ENCODE measurements around the gene SLC47A1. TPM values are rescaled to one million over a fixed set of nuclear protein-coding genes. Genes with fewer than 3 reads are reported as not detected.

SLC47A1 gene
- total and polyA plus RNA-seq, 7 experiments from 2014 or later: 0.09 to 2.7 (median 0.21) TPM; not detected in 4

- H3K36me3 ChIP-seq (ENCODE audit: control insufficient read depth in 2 of 3, insufficient read depth in 3 of 3, low read length in 3 of 3): no peaks in the 10 kb centered on the region
- ATAC-seq: no peak
- CTCF ChIA-PET: no interaction called here
- Mint-ChIP-seq H3K4me3 (no peak overlapping the region), H3K9me3 (peaks cover 2 to 24% (median 16%) of the 10 kb centered on the region in 11 donors), H3K36me3 (peaks cover 3 to 11% (median 6%) of the 10 kb centered on the region in 5 donors), H3K27ac (peak overlapping the region in 2 of 9 donors; percentile 0 to 5), H3K4me1 (peaks cover 4 to 11% (median 7%) of the 10 kb centered on the region in 7 donors), H3K27me3 (peaks cover 0 to 2% (median 0%) of the 10 kb centered on the region in 5 donors)
- POLR2A ChIA-PET: no interaction called here
- H3K27me3 ChIP-seq (ENCODE audit: control insufficient read depth in 2 of 2, insufficient read depth in 2 of 2, low read length in 2 of 2): no peaks in the 10 kb centered on the region
- peaks cover 0 to 12% (median 0%) of the 10 kb centered on the region in 3 experiments for H3K9me3 ChIP-seq (ENCODE audit: control insufficient read depth in 2 of 3, low read length in 3 of 3)
- intact Hi-C loops (cut with micrococcal nuclease): no loop called here
- H3K4me1 ChIP-seq (ENCODE audit: control insufficient read depth in 2 of 2, insufficient read depth in 2 of 2, low read length in 2 of 2): no peaks in the 10 kb centered on the region
- no peak overlapping the region for H3K4me3 ChIP-seq (ENCODE audit: low read length)
- H3K27ac ChIP-seq (ENCODE audit: low read depth, low read length): no peak overlapping the region
- DNase-seq: no peak
These were observed 80.3 kb downstream of the SLC47A1 start for GRCh38 chr17:19613979-19614378.

GRCh38 chr17:19614900-19615299 lies 81.2 kb downstream of the SLC47A1 start:
- no peaks in the 10 kb centered on the region for H3K36me3 ChIP-seq (ENCODE audit: control insufficient read depth in 2 of 3, insufficient read depth in 3 of 3, low read length in 3 of 3)
- no peak for ATAC-seq
- DNase-seq: no peak
- intact Hi-C loops (cut with micrococcal nuclease): loop anchor here in 1 of 2 donors (1.0 kb wide), 1 partner anchor 147 kb away; no protein-coding TSS in a partner anchor
- H3K27me3 Mint-ChIP-seq: peaks cover 0 to 5% (median 0%) of the 10 kb centered on the region in 5 donors
- H3K27me3 ChIP-seq (ENCODE audit: control insufficient read depth in 2 of 2, insufficient read depth in 2 of 2, low read length in 2 of 2): no peaks in the 10 kb centered on the region
- ChIA-PET CTCF (interaction anchor here (0.5 to 1.2 kb wide), 3 partner anchors 9 to 148 kb away, joined by 3 to 4 read pairs (median 4); no protein-coding TSS in a partner anchor), POLR2A (no interaction called here)
- no peak overlapping the region for H3K4me3 Mint-ChIP-seq
- peaks cover 9 to 21% (median 16%) of the 10 kb centered on the region in 5 donors for H3K36me3 Mint-ChIP-seq
- no peak overlapping the region for H3K27ac Mint-ChIP-seq
- H3K4me1 ChIP-seq (ENCODE audit: control insufficient read depth in 2 of 2, insufficient read depth in 2 of 2, low read length in 2 of 2): no peaks in the 10 kb centered on the region
- H3K4me3 ChIP-seq (ENCODE audit: low read length): no peak overlapping the region
- H3K4me1 Mint-ChIP-seq: peaks cover 4 to 11% (median 7%) of the 10 kb centered on the region in 7 donors
- H3K9me3 ChIP-seq (ENCODE audit: control insufficient read depth in 2 of 3, low read length in 3 of 3): peaks cover 0 to 21% (median 8%) of the 10 kb centered on the region in 3 experiments
- H3K27ac ChIP-seq (ENCODE audit: low read depth, low read length): no peak overlapping the region
- peaks cover 10 to 34% (median 26%) of the 10 kb centered on the region in 11 donors for H3K9me3 Mint-ChIP-seq

- ATAC-seq (no peak), DNase-seq (no peak)
- no peak overlapping the region for H3K4me3 Mint-ChIP-seq
- ChIA-PET CTCF (no interaction called here), POLR2A (no interaction called here)
- peaks cover 0 to 5% (median 0%) of the 10 kb centered on the region in 5 donors for H3K27me3 Mint-ChIP-seq
- H3K27me3 ChIP-seq (ENCODE audit: control insufficient read depth in 2 of 2, insufficient read depth in 2 of 2, low read length in 2 of 2): no peaks in the 10 kb centered on the region
- H3K36me3 ChIP-seq (ENCODE audit: control insufficient read depth in 2 of 3, insufficient read depth in 3 of 3, low read length in 3 of 3): no peaks in the 10 kb centered on the region
- H3K4me3 ChIP-seq (ENCODE audit: low read length): no peak overlapping the region
- no peak overlapping the region for H3K27ac Mint-ChIP-seq
- H3K9me3 ChIP-seq (ENCODE audit: control insufficient read depth in 2 of 3, low read length in 3 of 3): peaks cover 0 to 29% (median 8%) of the 10 kb centered on the region in 3 experiments
- H3K4me1 Mint-ChIP-seq: peaks cover 4 to 8% (median 7%) of the 10 kb centered on the region in 7 donors
- peaks cover 9 to 23% (median 20%) of the 10 kb centered on the region in 5 donors for H3K36me3 Mint-ChIP-seq
- no peaks in the 10 kb centered on the region for H3K4me1 ChIP-seq (ENCODE audit: control insufficient read depth in 2 of 2, insufficient read depth in 2 of 2, low read length in 2 of 2)
- intact Hi-C loops (cut with micrococcal nuclease): no loop called here
- peaks cover 10 to 58% (median 34%) of the 10 kb centered on the region in 11 donors for H3K9me3 Mint-ChIP-seq
- H3K27ac ChIP-seq (ENCODE audit: low read depth, low read length): no peak overlapping the region
These were observed 84.4 kb downstream of the SLC47A1 start for GRCh38 chr17:19618015-19618414.

- Mint-ChIP-seq H3K36me3 (peaks cover 9 to 26% (median 22%) of the 10 kb centered on the region in 5 donors), H3K27me3 (peaks cover 0 to 16% (median 0%) of the 10 kb centered on the region in 5 donors), H3K4me1 (no peaks in the 10 kb centered on the region), H3K4me3 (no peak overlapping the region), H3K9me3 (peaks cover 10 to 64% (median 38%) of the 10 kb centered on the region in 11 donors), H3K27ac (no peak overlapping the region)
- H3K4me1 ChIP-seq (ENCODE audit: control insufficient read depth in 2 of 2, insufficient read depth in 2 of 2, low read length in 2 of 2): no peaks in the 10 kb centered on the region
- POLR2A ChIA-PET: no interaction called here
- no peak for ATAC-seq
- H3K4me3 ChIP-seq (ENCODE audit: low read length): no peak overlapping the region
- H3K9me3 ChIP-seq (ENCODE audit: control insufficient read depth in 2 of 3, low read length in 3 of 3): peaks cover 0 to 29% (median 8%) of the 10 kb centered on the region in 3 experiments
- H3K27me3 ChIP-seq (ENCODE audit: control insufficient read depth in 2 of 2, insufficient read depth in 2 of 2, low read length in 2 of 2): no peaks in the 10 kb centered on the region
- CTCF ChIA-PET: interaction anchor here (0.6 kb wide), 1 partner anchor 23 kb away, joined by 3 read pairs; no protein-coding TSS in a partner anchor
- H3K27ac ChIP-seq (ENCODE audit: low read depth, low read length): no peak overlapping the region
- DNase-seq: no peak
- intact Hi-C loops (cut with micrococcal nuclease): no loop called here
- H3K36me3 ChIP-seq (ENCODE audit: control insufficient read depth in 2 of 3, insufficient read depth in 3 of 3, low read length in 3 of 3): no peaks in the 10 kb centered on the region
These were observed 86.2 kb downstream of the SLC47A1 start for GRCh38 chr17:19619705-19620325.

- H3K27me3 ChIP-seq (ENCODE audit: control insufficient read depth in 2 of 2, insufficient read depth in 2 of 2, low read length in 2 of 2): no peaks in the 10 kb centered on the region
- H3K36me3 ChIP-seq (ENCODE audit: control insufficient read depth in 2 of 3, insufficient read depth in 3 of 3, low read length in 3 of 3): no peaks in the 10 kb centered on the region
- ATAC-seq (no peak), DNase-seq (no peak)
- intact Hi-C loops (cut with micrococcal nuclease): no loop called here
- peaks cover 0 to 29% (median 8%) of the 10 kb centered on the region in 3 experiments for H3K9me3 ChIP-seq (ENCODE audit: control insufficient read depth in 2 of 3, low read length in 3 of 3)
- H3K4me3 ChIP-seq (ENCODE audit: low read length): no peak overlapping the region
- ChIA-PET CTCF (no interaction called here), POLR2A (no interaction called here)
- Mint-ChIP-seq H3K4me3 (no peak overlapping the region), H3K4me1 (no peaks in the 10 kb centered on the region), H3K9me3 (peaks cover 10 to 63% (median 37%) of the 10 kb centered on the region in 11 donors), H3K36me3 (peaks cover 9 to 26% (median 22%) of the 10 kb centered on the region in 5 donors), H3K27me3 (peaks cover 0 to 22% (median 0%) of the 10 kb centered on the region in 5 donors), H3K27ac (no peak overlapping the region)
- H3K4me1 ChIP-seq (ENCODE audit: control insufficient read depth in 2 of 2, insufficient read depth in 2 of 2, low read length in 2 of 2): no peaks in the 10 kb centered on the region
- H3K27ac ChIP-seq (ENCODE audit: low read depth, low read length): no peak overlapping the region
These were observed 88.0 kb downstream of the SLC47A1 start for GRCh38 chr17:19621697-19622096.

- Mint-ChIP-seq H3K27ac (no peak overlapping the region), H3K36me3 (peaks cover 0 to 5% (median 0%) of the 10 kb centered on the region in 5 donors), H3K27me3 (peaks cover 0 to 22% (median 5%) of the 10 kb centered on the region in 5 donors), H3K4me1 (no peaks in the 10 kb centered on the region), H3K9me3 (peaks cover 0 to 24% (median 14%) of the 10 kb centered on the region in 11 donors), H3K4me3 (no peak overlapping the region)
- H3K27me3 ChIP-seq (ENCODE audit: control insufficient read depth in 2 of 2, insufficient read depth in 2 of 2, low read length in 2 of 2): no peaks in the 10 kb centered on the region
- DNase-seq: no peak
- no peak for ATAC-seq
- ChIA-PET CTCF (no interaction called here), POLR2A (no interaction called here)
- H3K9me3 ChIP-seq (ENCODE audit: control insufficient read depth in 2 of 3, low read length in 3 of 3): peaks cover 0 to 4% (median 0%) of the 10 kb centered on the region in 3 experiments
- H3K27ac ChIP-seq (ENCODE audit: low read depth, low read length): no peak overlapping the region
- no peak overlapping the region for H3K4me3 ChIP-seq (ENCODE audit: low read length)
- no peaks in the 10 kb centered on the region for H3K36me3 ChIP-seq (ENCODE audit: control insufficient read depth in 2 of 3, insufficient read depth in 3 of 3, low read length in 3 of 3)
- intact Hi-C loops (cut with micrococcal nuclease): no loop called here
- H3K4me1 ChIP-seq (ENCODE audit: control insufficient read depth in 2 of 2, insufficient read depth in 2 of 2, low read length in 2 of 2): no peaks in the 10 kb centered on the region
These were observed 92.4 kb downstream of the SLC47A1 start for GRCh38 chr17:19626079-19626478.
